ENCODE measurements around the gene RGS5.

RGS5 gene

DNA sequence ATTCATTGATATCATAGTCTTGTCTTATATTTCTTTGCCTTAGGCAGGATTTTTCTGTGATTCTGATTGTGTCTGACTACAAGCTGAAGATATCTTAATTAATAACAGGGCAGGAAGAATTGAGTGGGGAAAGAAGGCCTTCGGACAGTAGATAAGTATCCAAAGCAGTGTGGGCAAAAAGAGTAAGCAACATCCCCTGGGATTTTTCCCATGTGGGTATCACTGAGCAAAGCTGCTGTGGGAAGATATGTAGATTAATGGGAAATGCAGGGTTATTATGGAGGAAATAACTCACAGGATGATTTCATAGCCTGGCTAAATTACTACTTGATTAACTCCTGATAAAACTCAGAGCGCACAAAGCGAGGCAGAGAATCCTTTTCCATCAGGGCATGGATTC, 55.7 kb downstream of the RGS5 start:
- in situ Hi-C loops (cut with MboI; ENCODE audit: low sequenced_read_pairs), result no loop called here

DNA sequence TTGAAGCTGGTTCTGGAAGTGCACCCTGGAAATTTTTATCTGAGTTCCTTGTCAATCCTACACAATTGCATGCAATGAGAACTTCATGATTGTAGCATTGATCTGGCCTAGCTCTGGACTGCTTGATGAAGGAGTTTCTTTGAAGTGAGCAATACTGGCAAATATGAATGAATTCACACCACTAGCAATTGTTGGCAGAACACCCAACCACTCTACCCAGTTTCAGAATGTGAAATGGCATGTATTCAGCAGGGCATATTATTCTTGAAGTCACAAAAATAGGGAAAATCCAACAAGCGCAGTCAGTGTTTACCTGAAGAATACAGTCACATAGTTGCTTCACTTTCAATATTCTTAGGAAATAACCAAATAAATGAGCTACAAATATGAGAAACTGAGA, 57.3 kb downstream of the RGS5 start:
- in situ Hi-C loops (cut with MboI; ENCODE audit: low sequenced_read_pairs), result no loop called here

GRCh38 chr1:163144418-163144817, 58.3 kb downstream of the RGS5 start:
- in situ Hi-C loops (cut with MboI; ENCODE audit: low sequenced_read_pairs), result no loop called here

DNA sequence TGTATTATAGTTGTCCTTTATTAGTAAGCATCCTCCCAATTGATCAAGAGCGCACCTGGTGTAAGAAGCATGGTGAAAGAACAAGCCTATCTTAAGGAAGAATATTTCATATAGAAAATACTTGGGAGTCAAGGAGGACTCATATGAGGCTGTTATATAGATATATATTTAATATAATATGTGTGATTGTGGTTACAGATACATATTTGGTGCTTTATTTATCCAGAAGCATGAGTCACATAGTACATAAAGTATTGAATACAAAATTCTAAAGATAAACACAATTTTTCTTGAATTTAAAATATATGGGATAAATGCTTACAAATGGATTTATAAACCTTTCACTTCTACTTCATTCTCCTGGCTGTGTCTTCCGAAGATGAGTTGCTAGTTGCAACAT, 60.6 kb downstream of the RGS5 start:
- in situ Hi-C loops (cut with MboI; ENCODE audit: low sequenced_read_pairs), result no loop called here

DNA sequence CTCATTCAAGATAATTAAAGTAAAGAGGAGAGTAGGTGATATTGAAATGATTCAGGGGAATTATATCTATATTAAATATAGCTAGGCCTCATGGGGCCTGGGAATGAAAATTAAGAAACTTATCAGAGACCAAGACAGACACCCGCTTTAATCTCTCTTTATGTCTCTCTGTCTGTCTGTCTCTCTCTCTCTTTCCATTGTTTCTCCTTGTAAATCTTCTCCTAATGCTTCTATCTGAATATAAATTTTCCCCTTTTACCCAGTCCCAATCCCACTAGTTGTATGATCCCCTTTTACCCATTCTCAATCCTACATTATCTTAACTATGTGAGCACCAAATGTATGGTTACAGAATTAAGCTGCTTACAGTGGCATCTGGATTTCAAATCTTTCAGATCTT, 61.2 kb downstream of the RGS5 start:
- in situ Hi-C loops (cut with MboI; ENCODE audit: low sequenced_read_pairs), result no loop called here

- in situ Hi-C loops (cut with MboI; ENCODE audit: low sequenced_read_pairs), result no loop called here
Measured at GRCh38 chr1:163137556-163138265, 65.0 kb downstream of the RGS5 start.

DNA sequence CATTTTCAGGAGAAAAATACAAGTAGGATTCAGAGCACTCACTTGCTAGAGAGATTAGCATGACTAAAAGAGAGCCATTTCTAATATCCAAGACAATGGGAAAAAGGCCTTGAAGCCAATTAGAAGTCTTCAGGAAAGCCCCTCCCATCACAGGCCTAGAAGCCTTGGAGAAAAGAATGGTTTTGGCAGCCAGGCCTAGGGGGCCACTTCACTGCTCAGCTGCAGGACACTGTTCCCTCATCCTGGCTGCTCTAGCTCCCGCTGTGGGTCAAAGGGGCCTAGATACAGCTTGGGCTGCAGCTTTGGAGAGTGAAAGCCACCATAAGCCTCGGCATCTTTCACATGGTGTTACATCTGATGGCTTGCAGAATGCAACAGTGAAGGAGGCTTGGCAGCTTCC, 70.7 kb downstream of the RGS5 start:
- in situ Hi-C loops (cut with MboI; ENCODE audit: low sequenced_read_pairs), result no loop called here

GRCh38 chr1:163130225-163130856, 72.4 kb downstream of the RGS5 start:
- in situ Hi-C loops (cut with MboI; ENCODE audit: low sequenced_read_pairs), result no loop called here

- in situ Hi-C loops (cut with MboI; ENCODE audit: low sequenced_read_pairs), result no loop called here
Measured at GRCh38 chr1:163128282-163128681, 74.4 kb downstream of the RGS5 start.

GRCh38 chr1:163124812-163125211, 77.9 kb downstream of the RGS5 start:
- in situ Hi-C loops (cut with MboI; ENCODE audit: low sequenced_read_pairs), result no loop called here

- in situ Hi-C loops (cut with MboI; ENCODE audit: low sequenced_read_pairs), result no loop called here
Measured at GRCh38 chr1:163120372-163120771, 82.3 kb downstream of the RGS5 start.

DNA sequence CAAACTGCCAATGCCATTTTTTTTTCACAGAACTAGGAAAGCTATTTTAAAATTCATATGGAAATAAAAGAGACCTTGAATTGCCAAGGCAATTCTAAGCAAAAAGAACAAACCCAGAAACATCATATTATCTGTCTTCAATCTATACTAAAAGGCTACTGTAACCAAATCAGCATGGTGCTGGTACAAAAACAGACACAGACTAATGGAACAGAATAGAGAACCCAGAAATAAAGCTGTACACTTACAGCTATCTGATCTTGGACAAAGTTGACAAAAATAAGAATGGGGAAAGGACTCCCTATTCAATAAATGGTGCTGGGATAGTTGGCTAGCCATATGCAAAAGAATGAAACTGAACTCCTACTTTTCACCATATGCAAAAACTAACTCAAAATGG, 83.0 kb downstream of the RGS5 start:
- in situ Hi-C loops (cut with MboI; ENCODE audit: low sequenced_read_pairs), result no loop called here

DNA sequence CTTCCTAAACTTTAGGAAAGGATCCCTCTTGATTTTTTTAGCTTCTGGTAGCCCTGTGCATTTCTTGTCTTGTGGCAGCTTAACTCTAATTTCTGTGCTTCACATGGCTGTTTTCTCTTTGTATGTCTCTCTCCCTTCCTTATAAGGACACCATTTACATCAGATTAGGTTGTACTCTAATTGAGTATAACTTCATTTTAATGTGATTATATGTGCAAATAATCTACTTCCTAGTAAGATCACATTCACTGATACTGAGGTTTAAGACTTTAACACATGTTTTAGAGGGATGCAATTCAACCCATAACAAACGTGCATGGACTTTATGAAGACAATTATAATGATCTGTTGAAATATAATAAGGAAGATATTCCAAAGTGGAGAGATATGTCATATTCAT, 86.8 kb downstream of the RGS5 start:
- in situ Hi-C loops (cut with MboI; ENCODE audit: low sequenced_read_pairs), result no loop called here

DNA sequence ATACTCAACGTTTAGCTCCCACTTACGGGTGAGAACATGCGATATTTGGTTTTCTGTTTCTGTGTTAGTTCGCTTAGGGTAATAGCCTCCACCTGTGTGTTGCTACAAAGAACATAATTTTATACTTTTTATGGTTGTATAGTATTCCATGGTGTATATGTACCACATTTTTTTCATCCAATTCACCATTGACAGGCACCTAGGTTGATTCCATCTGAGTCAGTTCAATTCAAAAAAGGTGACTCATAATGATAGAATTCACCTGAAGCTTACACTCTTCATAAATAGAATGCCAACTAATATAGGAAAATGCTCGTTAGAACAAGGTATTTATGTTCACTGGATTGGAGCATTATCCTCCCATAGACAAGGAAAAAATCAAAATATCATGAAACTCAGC, 95.1 kb downstream of the RGS5 start:
- in situ Hi-C loops (cut with MboI; ENCODE audit: low sequenced_read_pairs), result no loop called here

DNA sequence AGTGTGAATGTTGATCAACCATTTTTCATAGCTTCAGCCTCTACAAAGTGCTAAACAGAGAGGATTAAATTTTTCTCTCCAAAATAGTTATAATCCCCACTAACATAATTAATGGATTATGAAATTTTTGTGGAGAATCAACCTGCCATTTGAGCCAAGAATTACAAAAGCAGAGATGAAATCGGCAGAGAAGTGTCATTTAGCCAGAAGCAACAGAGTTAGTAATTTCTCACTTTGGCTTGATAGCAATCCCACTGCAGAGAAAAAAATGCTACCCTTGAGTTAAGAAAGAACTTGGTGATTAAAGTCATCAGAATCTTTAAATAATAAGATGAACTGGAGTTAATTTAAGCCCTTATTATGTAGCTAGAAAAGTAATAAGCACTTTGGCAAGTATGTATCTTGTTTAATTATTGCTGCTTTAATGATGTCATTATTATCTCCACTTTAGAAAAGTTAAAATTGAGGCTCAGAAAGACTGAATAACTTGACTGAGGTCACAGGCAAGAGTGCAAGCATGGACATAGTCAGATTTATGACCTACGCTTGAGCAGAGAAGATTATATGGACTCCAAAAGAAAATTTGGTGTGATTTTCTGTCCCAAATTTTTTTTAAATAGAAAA, 96.2 kb downstream of the RGS5 start:
- in situ Hi-C loops (cut with MboI; ENCODE audit: low sequenced_read_pairs), result no loop called here

DNA sequence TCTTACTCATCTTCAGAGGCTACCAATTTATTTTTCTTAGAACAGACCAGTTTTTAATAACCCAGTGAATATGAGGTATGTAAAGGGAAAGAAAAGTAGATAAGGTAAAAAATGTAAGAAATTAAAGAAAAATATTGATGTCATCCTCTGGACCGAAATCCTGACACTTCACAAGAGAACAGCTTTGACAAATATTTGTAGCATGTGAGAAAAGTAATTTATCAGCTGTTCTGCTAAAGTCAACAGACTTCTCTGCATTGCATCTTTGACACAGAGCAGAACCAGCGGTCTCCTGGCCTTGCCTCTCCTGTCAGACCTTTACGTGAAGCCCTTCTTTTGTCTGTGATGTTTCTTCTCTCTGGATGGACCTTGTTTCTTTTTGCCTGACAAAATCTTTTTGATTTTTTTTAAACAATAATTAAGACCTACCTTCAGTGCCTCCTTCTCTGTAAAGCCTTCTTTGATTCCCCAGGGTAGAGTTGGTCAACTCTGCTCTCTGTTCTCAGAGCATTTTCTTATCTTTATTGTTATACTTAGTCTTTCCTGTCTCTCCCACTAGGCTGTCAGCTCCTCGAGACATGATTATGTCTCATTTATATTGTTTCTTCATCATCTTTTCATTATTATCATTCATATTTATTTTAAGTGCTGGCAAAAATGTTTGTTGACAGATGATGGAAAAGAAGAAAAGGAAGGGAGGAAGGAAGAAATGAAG, 98.2 kb downstream of the RGS5 start:
- in situ Hi-C loops (cut with MboI; ENCODE audit: low sequenced_read_pairs), result no loop called here

- in situ Hi-C loops (cut with MboI; ENCODE audit: low sequenced_read_pairs), result no loop called here
Measured at GRCh38 chr1:163102590-163102989, 100.1 kb downstream of the RGS5 start.

- in situ Hi-C loops (cut with MboI; ENCODE audit: low sequenced_read_pairs), result no loop called here
Measured at GRCh38 chr1:163095213-163095612, 107.5 kb downstream of the RGS5 start.

DNA sequence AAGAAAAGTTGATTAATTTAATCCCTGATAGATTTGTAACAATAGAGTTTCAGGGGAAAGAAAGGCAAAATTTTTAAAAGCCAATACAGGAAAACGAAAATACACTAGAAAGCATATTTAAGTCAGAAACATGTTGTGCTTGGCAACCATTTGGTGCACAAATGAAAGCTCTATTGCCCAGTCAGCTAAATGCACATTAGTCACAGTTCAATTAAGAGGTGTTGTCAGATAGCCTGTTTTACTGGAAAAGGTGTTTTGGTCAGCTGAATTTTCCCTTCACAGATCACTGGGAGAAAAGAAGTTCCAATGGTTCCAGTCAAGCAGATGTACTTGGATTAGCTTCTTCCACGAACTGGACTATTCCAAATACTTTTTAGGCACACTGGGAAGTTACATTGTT, 108.1 kb downstream of the RGS5 start:
- in situ Hi-C loops (cut with MboI; ENCODE audit: low sequenced_read_pairs), result no loop called here

DNA sequence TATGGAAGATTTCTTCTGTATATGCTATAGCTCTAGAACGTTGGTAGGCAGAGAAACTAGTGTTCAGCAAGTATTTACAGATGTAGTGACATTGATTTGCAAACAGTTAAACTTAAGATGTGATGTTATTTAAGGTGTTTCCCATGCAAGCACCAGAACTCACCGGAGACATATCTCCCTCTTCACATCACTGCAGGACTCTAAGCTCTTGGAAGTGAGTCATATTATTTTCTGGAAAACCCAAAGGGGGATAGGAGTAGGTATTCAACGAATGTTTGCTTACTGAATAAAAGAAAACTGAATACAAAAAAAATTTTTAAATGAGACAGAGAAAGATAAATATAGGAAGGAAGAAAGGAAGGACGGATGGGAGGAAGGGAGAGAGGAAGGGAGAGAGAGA, 108.5 kb downstream of the RGS5 start:
- in situ Hi-C loops (cut with MboI; ENCODE audit: low sequenced_read_pairs), result no loop called here

DNA sequence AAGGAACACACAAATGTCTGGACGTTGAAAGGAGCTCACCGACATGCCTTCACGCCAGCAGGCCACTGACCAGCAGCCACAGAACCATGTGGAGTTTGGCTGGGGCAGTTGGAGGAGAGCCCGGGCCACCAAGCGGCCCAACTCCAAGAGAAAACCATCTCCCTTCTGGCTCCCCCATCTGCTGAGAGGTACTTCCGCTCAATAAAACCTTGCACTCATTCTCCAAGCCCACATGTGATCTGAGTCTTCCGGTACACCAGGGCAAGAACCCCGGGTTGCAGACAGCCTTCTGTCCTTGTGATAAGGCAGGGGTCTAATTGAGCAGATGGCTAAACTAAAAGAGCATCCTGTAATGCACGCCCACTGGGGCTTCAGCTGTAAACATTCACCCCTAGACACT, 109.1 kb downstream of the RGS5 start:
- in situ Hi-C loops (cut with MboI; ENCODE audit: low sequenced_read_pairs), result no loop called here

DNA sequence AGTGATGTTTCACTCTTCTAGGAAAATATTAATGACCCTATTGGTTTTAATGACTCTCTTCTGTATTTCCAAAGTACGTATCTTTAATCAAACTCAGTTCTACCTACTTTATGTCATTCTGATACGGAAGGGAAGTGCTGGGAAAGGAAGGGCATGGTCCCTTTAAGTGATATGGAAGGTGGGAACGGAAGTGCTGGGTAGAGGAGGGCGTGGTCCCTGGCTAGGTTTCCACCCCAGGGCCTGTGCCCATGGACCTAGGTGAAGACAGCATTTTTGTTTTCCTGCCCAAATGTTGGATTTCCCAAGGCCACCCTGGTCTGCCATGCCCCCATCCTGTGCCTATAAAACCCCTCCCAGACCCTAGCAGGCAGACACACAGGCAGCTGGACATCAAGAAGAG, 109.5 kb downstream of the RGS5 start:
- in situ Hi-C loops (cut with MboI; ENCODE audit: low sequenced_read_pairs), result no loop called here

Measured in HL-60/S4 treated with phorbol 12-myristate 13-acetate at 8.2 ng/mL for 4 days and 3 days (cell line).